Breast epithelium (tissue), 4 donors: ENCODE data around the gene KRTAP1-4. TPM values are rescaled to one million over a fixed set of nuclear protein-coding genes. Genes with fewer than 3 reads are reported as not detected.
"Not testable (repeated sequence)": the region's sequence is repeated elsewhere in the genome, so short reads cannot be mapped to it uniquely, and the experiment has no call there.

Source experiments
- DNase-seq, 2 donors: peaks; one replicate each; pipeline ENCODE4 v3.0.0-alpha.2; 2019; ENCODE audit warnings: low spot score in 2 of 2
- H3K27ac ChIP-seq, 2 donors: fragments of 200-600 bp; sonication (generic) in 1 of 2; one replicate each; pipeline ENCODE4 v1.5.1; 2016 to 2019; ENCODE audit warnings: mild to moderate bottlenecking in 1 of 2
- H3K27me3 ChIP-seq, 2 donors: fragments of 200-600 bp; sonication (generic) in 1 of 2; one replicate each; pipeline versions ENCODE4 v1.5.1 to v1.6.0; 2017 to 2019; ENCODE audit warnings: control low read depth in 1 of 2, mild to moderate bottlenecking in 1 of 2
- H3K36me3 ChIP-seq: fragments of 200-600 bp; one replicate; pipeline ENCODE4 v1.5.1; 2019
- H3K4me1 ChIP-seq, 2 donors: fragments of 200-600 bp; sonication (generic); one replicate each; pipeline ENCODE4 v1.5.1; 2016 to 2019; ENCODE audit warnings: control low read depth in 1 of 2
- H3K4me3 ChIP-seq, 3 donors: fragments of 200-600 bp; sonication (generic); 1 replicate in 2 of 3; 2 replicates in 1 of 3; pipeline ENCODE4 v1.5.1; 2016 to 2019; ENCODE audit warnings: mild to moderate bottlenecking in 3 of 3, moderate library complexity in 2 of 3
- H3K9me3 ChIP-seq, 2 donors: fragments of 200-600 bp; sonication (generic) in 1 of 2; one replicate each; pipeline ENCODE4 v1.5.1; 2016 to 2019; ENCODE audit warnings: control low read depth in 1 of 2
- POLR2A ChIP-seq: fragments of 450-650 bp; IDR thresholded peaks from one replicate; pipeline ENCODE4 v1.6.1; 2016; ENCODE audit warnings: antibody characterized with exemption, mild to moderate bottlenecking, moderate library complexity
- POLR2AphosphoS5 ChIP-seq, 3 donors: sonication (generic); formaldehyde crosslinking; IDR thresholded peaks; one replicate each; pipeline ENCODE4 v1.6.1; 2017; ENCODE audit warnings: antibody characterized with exemption in 3 of 3
- intact Hi-C: fragments of 100-400 bp; cut with DNase I; formaldehyde crosslinking; loops from one replicate; pipeline ENCODE4 v1.15.1; 2023; ENCODE audit warnings: low total_unique reads
- total RNA-seq, 3 donors: library from RNA; depleted of rRNA; stranded (reverse); fragments of >200 nt; gene quantifications; one replicate each; pipeline ENCODE4 v1.1.0, GENCODE V29; 2016
- TF ChIP-seq, protein P1 (sequence below), 3 donors: fragments of 450-650 bp; IDR thresholded peaks; one replicate each; pipeline ENCODE4 v1.5.1; 2016 to 2017; ENCODE audit warnings: antibody characterized with exemption in 3 of 3, mild to moderate bottlenecking in 3 of 3, moderate library complexity in 3 of 3

Gene KRTAP1-4
- total RNA-seq, 3 donors from 2014 or later, result not detected

DNA sequence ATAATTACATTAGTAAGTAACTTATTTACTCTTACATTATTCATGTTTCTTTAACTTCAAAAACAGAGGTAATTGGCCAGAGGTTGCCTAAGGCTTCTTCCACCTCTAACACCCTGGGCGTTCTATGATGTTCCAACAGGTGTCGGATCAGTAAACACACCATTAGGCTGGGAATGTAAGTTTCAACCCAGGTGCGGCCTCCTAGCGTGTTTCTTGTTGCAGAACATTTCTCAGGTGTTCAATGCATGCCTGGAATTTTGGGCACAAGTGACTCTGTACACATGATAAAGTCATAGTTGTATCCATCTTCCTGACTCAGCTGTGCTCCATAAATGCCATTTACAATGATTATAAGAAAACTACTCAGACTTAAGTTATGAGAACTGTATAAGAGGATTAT is 24.0 kb upstream of the KRTAP1-4 start:
- Histone ChIP-seq H3K4me1 (no peaks in the 10 kb centered on the region), H3K4me3 (no peak overlapping the region), H3K27ac (no peak overlapping the region), H3K9me3 (no peaks in the 10 kb centered on the region), H3K27me3 (peaks cover 0 to 3% of the 10 kb centered on the region in 2 donors), H3K36me3 (no peaks in the 10 kb centered on the region)
- no peak for TF ChIP-seq POLR2A
- TF ChIP-seq, protein P1, sequence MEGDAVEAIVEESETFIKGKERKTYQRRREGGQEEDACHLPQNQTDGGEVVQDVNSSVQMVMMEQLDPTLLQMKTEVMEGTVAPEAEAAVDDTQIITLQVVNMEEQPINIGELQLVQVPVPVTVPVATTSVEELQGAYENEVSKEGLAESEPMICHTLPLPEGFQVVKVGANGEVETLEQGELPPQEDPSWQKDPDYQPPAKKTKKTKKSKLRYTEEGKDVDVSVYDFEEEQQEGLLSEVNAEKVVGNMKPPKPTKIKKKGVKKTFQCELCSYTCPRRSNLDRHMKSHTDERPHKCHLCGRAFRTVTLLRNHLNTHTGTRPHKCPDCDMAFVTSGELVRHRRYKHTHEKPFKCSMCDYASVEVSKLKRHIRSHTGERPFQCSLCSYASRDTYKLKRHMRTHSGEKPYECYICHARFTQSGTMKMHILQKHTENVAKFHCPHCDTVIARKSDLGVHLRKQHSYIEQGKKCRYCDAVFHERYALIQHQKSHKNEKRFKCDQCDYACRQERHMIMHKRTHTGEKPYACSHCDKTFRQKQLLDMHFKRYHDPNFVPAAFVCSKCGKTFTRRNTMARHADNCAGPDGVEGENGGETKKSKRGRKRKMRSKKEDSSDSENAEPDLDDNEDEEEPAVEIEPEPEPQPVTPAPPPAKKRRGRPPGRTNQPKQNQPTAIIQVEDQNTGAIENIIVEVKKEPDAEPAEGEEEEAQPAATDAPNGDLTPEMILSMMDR (IDR thresholded peaks at IDR 0.05), result no peak
- no peak for TF ChIP-seq POLR2AphosphoS5 (IDR thresholded peaks at IDR 0.05)
- intact Hi-C loops, result no loop called here
- DNase-seq, result no peak

DNA sequence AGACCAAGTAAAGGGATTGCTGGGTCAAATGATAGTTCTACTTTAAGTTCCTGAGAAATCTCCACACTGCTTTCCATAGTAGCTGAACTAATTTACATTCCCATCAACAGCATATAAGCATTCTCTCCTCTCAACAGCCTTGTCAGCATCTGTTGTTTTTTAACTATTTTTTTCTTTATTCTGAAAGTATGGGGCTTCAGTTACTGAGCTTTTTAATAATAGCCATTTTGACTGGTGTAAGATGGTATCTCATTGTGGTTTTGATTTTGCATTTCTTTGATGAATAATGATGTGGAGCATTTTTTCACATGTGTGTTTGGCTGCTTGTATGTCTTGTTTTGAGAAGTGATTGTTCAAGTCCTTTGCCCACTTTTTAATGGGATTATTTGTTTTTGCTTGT is 22.6 kb upstream of the KRTAP1-4 start:
- H3K4me1 ChIP-seq, result no peaks in the 10 kb centered on the region
- H3K36me3 ChIP-seq, result no peaks in the 10 kb centered on the region
- no peaks in the 10 kb centered on the region for H3K9me3 ChIP-seq
- H3K27me3 ChIP-seq, result peaks cover 0 to 4% of the 10 kb centered on the region in 2 donors
- TF ChIP-seq POLR2AphosphoS5 (IDR thresholded peaks at IDR 0.05), result no peak
- TF ChIP-seq POLR2A, result no peak
- TF ChIP-seq, protein P1 (IDR thresholded peaks at IDR 0.05), result no peak
- intact Hi-C loops, result no loop called here
- no peak overlapping the region for H3K27ac ChIP-seq
- DNase-seq, result no peak
- H3K4me3 ChIP-seq, result no peak overlapping the region

DNA sequence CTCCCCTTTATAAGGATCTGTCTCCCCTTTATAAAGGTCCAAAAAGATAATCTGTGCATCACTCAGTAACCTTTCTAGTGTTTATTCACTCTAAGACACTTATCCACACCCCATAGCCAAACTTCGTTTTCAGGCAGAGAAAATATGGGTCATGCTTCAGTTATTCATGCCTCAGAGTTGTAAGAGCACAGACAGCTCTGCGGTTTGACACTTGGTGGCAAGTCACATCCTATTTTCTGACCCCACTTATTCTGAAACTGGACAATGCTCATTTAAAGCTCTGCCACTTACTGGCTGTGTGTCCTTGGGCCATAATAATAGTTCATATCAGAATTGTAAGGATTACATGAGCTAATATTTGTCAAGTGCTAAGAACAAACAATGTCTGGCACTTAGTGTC is 19.1 kb upstream of the KRTAP1-4 start:
- no peak overlapping the region for H3K27ac ChIP-seq
- no peak for DNase-seq
- peaks cover 0 to 4% of the 10 kb centered on the region in 2 donors for H3K27me3 ChIP-seq
- H3K4me3 ChIP-seq, result no peak overlapping the region
- TF ChIP-seq, protein P1 (IDR thresholded peaks at IDR 0.05), result no peak
- TF ChIP-seq POLR2A (no peak), POLR2AphosphoS5 (IDR thresholded peaks at IDR 0.05) (no peak)
- no peaks in the 10 kb centered on the region for H3K9me3 ChIP-seq
- intact Hi-C loops, result no loop called here
- no peaks in the 10 kb centered on the region for H3K4me1 ChIP-seq
- no peaks in the 10 kb centered on the region for H3K36me3 ChIP-seq

DNA sequence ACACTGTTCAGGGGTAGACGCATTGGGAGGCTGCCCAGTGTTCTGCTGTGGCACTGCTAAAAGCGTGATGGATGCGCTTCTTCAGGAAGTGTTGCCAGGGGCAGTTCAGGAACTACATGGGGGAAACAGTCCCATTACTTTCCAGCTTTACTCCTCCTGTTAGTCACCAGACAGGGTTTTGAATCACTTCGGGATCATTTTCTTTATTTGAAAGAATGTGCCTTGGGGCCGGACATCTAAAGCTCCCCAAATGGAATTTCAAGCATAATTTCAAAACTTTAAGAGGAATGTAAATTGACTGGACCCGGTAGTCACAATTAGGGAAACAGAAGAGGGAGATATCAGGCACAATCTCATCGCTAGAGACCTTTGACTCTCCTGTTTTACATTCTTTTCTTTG is 18.4 kb upstream of the KRTAP1-4 start:
- Histone ChIP-seq H3K9me3 (no peaks in the 10 kb centered on the region), H3K27me3 (peaks cover 0 to 4% of the 10 kb centered on the region in 2 donors), H3K36me3 (no peaks in the 10 kb centered on the region), H3K4me1 (no peaks in the 10 kb centered on the region), H3K4me3 (no peak overlapping the region), H3K27ac (no peak overlapping the region)
- intact Hi-C loops, result no loop called here
- TF ChIP-seq, protein P1 (IDR thresholded peaks at IDR 0.05), result no peak
- TF ChIP-seq POLR2AphosphoS5 (IDR thresholded peaks at IDR 0.05) (no peak), POLR2A (no peak)
- DNase-seq, result no peak

DNA sequence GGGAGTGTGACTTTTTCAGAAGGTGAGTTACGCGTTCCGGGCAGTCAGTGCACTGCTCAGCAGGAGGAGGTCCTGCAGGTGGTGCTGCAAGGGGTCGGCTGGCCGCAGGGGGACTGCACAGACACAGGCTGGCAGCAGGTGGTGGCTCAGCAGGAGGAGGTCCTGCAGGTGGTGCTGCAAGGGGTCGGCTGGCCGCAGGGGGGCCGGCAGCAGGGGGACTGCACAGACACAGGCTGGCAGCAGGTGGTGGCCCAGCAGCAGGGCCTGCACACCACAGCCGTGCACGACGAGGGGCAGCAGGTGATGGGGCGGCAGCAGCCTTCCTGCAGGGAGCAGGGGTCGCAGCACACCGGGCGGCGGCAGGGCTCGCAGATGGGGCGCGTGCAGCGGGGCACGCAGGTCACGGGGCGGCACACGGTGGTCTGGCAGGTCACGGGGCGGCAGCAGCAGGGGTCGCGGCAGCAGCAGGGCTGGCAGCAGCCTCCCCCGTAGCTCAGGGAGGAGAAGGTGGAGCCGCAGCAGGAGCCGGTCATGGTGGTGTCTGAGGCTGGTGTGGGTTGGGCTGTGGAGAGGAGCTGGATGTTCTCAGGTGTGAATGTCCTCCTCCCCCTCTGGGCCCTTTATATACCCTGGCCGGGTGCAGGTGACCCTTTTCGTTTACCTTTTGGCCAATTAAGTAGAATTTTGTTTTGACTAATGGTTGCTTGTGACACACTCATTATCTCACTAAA is 16.9 kb upstream of the KRTAP1-4 start, which contains the start of gene KRTAP2-1:
Gene KRTAP2-1, minus strand, starts transcription at position 582 of the 731 bp plus-strand sequence. Its CDS starts 49 bp downstream, at position 533.
- H3K27me3 ChIP-seq, H3K9me3 ChIP-seq, H3K27ac ChIP-seq, H3K4me1 ChIP-seq, intact Hi-C loops, H3K36me3 ChIP-seq, DNase-seq, H3K4me3 ChIP-seq: not testable (repeated sequence)
